Left lobe of liver (tissue), 2 donors: ENCODE data around the gene KRT12. TPM values are rescaled to one million over a fixed set of nuclear protein-coding genes. Genes with fewer than 3 reads are reported as not detected.
"Not testable (repeated sequence)": the region's sequence is repeated elsewhere in the genome, so short reads cannot be mapped to it uniquely, and the experiment has no call there.

Experiments
- ATAC-seq: fragments of 200-7000 bp; cut with Tn5 transposase; one replicate; pipeline ENCODE4 v1.9.1; 2020; ENCODE audit warnings: mild to moderate bottlenecking, moderate library complexity
- DNase-seq: peaks from one replicate; pipeline ENCODE4 v3.0.0-alpha.2; 2020; ENCODE audit warnings: low spot score
- total RNA-seq: library from RNA; stranded (reverse); gene quantifications from one replicate; pipeline ENCODE4 v1.2.1, GENCODE V29; 2021
- donor health status: DM: no; HTN: no; CAD: no; lungs with moderate emphysema.
- donor health status: DM: no; HTN: yes; CAD: no.

The KRT12 gene
- total RNA-seq, 1 donor from 2014 or later = not detected

- ATAC-seq = peak; percentile 97
Observed at GRCh38 chr17:40818733-40819527, 48.1 kb downstream of the KRT12 start.

DNA sequence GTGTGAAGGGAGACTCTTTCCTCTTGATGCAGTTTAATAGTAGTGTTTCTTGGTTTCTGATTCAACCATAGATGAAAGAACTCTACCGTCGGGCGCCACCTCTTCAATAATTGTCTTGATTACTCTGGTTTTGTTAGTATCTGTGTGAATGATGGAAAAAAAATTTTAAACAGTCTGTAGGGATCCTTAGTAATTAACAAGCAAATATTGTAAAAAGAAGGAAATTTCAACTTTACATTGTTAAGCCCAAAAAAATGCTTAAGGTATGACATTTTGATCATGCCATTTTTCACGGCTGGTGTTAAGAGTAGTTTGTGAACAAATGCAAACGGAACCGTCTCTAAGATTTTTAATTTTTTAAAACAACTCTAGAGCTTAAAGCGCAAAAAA is 48.7 kb downstream of the KRT12 start:
- no peak for ATAC-seq
- DNase-seq = no peak

More at GRCh38 chr17:40818733-40819527, 48.1 kb downstream of the KRT12 start:
- DNase-seq = peak; percentile 85

DNA sequence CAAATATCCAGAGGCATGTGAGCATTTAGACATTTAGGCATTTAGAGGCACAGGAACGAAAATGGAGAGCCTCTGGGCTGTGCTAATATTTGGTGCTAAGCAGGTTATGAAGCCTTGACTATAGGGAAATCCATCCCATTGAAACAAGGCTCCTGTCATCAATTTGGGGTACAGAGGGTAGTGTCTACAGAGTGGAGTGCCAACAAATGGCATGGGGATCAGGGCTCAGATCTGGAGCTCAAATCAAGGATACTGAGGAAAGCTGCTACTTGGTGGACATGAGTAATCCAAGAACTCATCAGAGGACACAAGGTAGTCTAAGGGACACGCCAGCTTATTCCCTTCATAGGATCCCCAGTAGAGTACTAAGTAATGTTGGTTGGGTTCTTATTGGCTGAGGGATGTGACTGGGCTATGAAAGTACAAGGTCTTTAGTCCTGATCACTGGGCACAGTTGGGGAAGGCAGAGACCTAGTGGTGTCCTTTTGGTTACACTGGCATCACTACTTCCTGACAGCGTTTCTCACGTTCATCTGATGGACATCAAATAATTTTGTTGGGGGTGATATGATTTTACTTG is 49.8 kb downstream of the KRT12 start:
- ATAC-seq = no peak
- DNase-seq = no peak

- ATAC-seq (no peak), DNase-seq (no peak)
Observed at GRCh38 chr17:40816569-40816968, 50.5 kb downstream of the KRT12 start.

- DNase-seq = no peak
- no peak for ATAC-seq
Observed at GRCh38 chr17:40815381-40815780, 51.6 kb downstream of the KRT12 start.

- ATAC-seq, DNase-seq: not testable (repeated sequence)
Observed at GRCh38 chr17:40814657-40815056, 52.4 kb downstream of the KRT12 start.

- DNase-seq (no peak), ATAC-seq (no peak)
Observed at GRCh38 chr17:40813804-40814203, 53.2 kb downstream of the KRT12 start.

DNA sequence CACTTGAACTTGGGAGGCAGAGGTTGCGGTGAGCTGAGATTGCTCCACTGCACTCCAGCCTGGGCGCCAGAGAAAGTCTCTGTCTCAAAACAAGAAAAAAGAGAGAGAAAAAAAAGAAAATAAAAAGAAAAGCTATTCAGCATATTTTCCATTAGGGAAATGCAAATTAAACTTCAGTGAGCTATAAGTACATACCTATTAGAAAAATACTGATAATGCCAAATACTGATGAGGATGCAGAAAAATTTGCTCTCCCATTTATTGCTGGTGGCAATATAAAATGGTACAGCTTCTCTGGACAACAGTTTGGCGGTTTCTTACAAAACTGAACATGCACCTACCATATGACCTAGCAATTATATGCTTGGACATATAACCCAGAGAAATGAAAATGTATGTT is 54.4 kb downstream of the KRT12 start:
- DNase-seq (no peak), ATAC-seq (no peak)

Other genes starting within 250 kb of the KRT12 start
- gene SMARCE1, start 219.4 kb downstream of the KRT12 start, total RNA-seq = 28.3 TPM
- 2.4 TPM for gene KRT222, start 202.0 kb downstream of the KRT12 start, total RNA-seq
- not detected for gene KRT24, start 163.5 kb downstream of the KRT12 start, total RNA-seq
- not detected for gene KRT25, start 111.9 kb downstream of the KRT12 start, total RNA-seq
- not detected for gene KRT26, start 95.0 kb downstream of the KRT12 start, total RNA-seq
- gene KRT27, start 84.7 kb downstream of the KRT12 start, total RNA-seq = not detected
- not detected for gene KRT28, start 67.3 kb downstream of the KRT12 start, total RNA-seq
- gene KRT10, start 44.6 kb downstream of the KRT12 start, total RNA-seq = 12.2 TPM
- gene KRT20, start 18.0 kb upstream of the KRT12 start, total RNA-seq = 0.40 TPM
- 0.13 TPM for gene KRT23, start 70.4 kb upstream of the KRT12 start, total RNA-seq
- not detected for gene KRT39, start 99.7 kb upstream of the KRT12 start, total RNA-seq
- not detected for gene KRT40, start 117.1 kb upstream of the KRT12 start, total RNA-seq
- gene KRTAP3-3, start 126.9 kb upstream of the KRT12 start, total RNA-seq = not detected
- not detected for gene KRTAP3-2, start 132.7 kb upstream of the KRT12 start, total RNA-seq
- gene KRTAP3-1, start 141.9 kb upstream of the KRT12 start, total RNA-seq = not detected
- not detected for gene KRTAP1-5, start 160.0 kb upstream of the KRT12 start, total RNA-seq
- gene KRTAP1-4, start 163.0 kb upstream of the KRT12 start, total RNA-seq = not detected
- not detected for gene KRTAP1-3, start 167.7 kb upstream of the KRT12 start, total RNA-seq
- gene KRTAP1-1, start 174.2 kb upstream of the KRT12 start, total RNA-seq = not detected
- gene KRTAP2-1, start 180.1 kb upstream of the KRT12 start, total RNA-seq = not detected
- not detected for gene KRTAP2-2, start 188.0 kb upstream of the KRT12 start, total RNA-seq
- not detected for gene KRTAP2-3, start 192.9 kb upstream of the KRT12 start, total RNA-seq
- gene KRTAP2-4, start 198.7 kb upstream of the KRT12 start, total RNA-seq = not detected
- gene KRTAP4-7, start 216.9 kb upstream of the KRT12 start, total RNA-seq = not detected
- gene KRTAP4-8, start 230.9 kb upstream of the KRT12 start, total RNA-seq = not detected
- gene KRTAP4-16, start 235.0 kb upstream of the KRT12 start, total RNA-seq = not detected
- not detected for gene KRTAP4-9, start 238.2 kb upstream of the KRT12 start, total RNA-seq